NCI-H2029 treated with DMSO at 0.1 percent for 48 hours (cell line): Measurements from ENCODE around the gene BLVRB.
"Not testable (repeated sequence)": the region's sequence is repeated elsewhere in the genome, so short reads cannot be mapped to it uniquely, and the experiment has no call there.

Source experiments
- DNase-seq: peaks from one replicate; lab custom pipeline; 2025; lab: John Stamatoyannopoulos, UW

Gene BLVRB

GRCh38 chr19:40449506-40449905, 16.0 kb downstream of the BLVRB start:
- DNase-seq, result no peak

- DNase-seq, result no peak
These were observed 19.2 kb downstream of the BLVRB start for GRCh38 chr19:40446263-40446784.

DNA sequence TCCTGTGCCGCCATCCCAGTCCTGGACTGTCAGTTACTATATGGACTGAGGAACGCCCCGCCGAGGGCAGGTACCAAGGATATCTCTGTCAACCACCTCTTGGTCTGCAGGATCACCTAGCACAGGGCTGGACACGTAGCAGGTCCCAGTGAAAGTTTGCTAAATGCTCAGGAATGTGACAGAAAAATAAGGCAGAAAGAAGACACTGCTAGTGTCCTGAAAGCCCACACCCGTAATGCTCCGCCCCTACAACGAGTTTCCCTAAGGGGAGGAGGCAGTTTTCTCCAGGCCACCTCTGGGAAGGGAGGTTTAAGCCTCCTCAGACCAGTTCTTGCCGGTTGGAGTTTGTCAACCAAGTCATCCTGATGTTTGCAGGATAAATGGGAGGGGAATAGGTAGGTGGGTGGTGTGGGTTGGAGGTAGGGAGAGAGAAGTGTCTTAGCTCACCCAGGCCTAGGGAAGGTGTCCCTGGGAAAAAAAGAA, 19.7 kb downstream of the BLVRB start:
- no peak for DNase-seq

DNA sequence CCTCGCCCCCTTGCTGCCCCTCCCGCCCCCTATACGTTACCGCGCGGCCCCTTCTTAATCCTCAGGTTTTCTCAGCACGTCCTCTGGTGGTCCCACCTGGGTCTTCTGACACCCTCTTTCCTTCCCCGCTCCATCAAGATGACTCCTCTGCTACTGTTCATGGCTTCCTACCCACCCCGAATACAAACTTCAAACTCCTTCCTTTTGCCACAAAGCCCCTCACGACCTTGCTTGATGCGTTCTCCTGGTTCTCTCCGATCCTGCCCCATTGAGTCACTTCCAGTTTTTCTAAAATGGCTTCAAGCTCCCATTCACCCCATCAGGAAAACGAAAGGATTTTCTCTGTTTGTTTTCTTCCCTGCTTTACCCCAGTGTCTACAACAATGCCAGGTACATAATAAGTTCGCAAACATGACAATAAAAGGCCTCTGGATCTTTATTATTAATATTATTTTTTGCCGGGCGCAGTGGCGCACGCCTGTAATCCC, 20.7 kb downstream of the BLVRB start:
- DNase-seq, result peak; percentile 69

DNA sequence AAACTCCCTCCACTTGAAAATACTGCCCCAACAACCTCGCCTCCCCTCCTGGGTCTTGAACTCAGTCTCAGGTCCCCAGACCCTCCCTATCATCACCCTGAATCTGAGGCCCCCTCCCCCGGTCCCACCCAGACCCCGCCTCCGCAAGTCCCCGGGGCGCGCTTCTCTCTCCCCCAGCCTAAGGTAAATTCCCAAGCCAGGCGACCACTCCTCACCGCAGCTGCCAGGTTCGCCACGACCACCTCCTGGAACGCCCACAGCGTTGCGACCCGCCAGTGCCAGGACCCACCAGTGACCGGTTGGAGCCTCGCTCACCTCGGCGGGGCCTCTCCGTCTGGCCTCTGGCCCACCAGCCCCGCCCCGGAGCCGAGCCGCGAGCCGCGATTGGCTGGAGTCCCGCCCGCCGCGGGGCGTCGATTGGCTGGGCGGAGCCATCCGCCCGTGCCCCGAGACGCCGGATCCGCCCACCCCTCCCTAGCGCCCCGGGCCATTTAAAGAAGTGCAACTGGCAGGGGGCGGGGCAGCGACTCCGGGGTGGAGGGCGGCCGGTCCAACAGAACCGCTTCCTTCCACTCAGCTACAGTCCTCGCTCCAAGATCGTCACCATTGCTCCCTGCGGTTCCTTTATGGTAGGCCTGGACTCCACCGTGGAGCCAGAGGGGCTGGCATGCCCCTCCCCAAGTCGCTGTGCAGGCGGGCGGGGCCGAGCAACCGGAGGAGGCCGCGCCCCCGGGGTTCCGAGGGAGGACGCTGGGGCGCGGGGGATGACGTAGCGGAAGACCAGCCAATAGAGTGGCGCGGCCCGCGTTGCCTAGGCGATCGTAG, 21.3 kb downstream of the BLVRB start, which contains the start of gene SERTAD3:
Gene SERTAD3, minus strand, starts transcription at position 336 of the 825 bp plus-strand sequence. CDS start 2,255 bp downstream, outside the sequence.
- peak; percentile 96 for DNase-seq

DNA sequence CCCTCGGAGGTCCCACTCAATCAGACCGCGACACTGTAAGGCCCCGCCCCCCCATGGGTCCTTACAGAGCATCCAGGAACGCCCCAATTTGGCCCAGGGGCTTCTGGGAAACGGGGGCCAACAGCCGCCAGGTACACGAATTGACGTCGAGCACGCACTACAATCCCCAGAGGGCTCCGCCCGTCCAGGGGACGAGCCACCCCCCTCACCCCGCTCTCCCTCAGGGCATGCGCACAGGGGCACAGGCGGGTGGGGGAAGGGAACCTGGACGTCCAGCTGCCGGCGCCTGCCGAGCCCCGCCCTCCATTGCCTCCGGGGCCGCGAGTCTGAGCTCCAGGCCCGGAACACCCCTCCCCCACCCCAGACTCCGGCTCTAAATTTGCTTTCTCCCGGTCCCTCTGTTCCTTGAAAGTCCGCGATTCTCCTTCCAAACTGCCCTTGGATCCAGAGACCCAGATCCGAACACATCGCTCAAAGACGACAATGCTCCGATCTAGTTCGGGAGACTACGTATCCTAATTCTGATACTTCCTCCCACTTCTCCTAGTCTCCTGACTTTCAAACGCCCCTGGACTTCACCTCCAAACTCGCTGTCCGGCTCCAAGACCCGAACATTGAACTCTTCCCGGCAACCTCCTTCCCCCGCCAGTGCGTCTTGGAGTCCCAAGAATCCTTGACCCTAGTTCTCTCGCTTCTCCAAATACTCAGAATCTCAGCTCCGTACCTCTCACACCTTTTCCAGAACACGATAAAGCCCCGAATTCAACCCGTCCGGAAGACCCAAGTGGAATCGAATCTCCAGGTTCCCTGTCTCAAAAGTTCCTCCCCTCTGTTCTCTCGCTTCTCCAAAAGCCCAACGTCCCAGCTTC, 22.2 kb downstream of the BLVRB start:
- peak; percentile 95 for DNase-seq

GRCh38 chr19:40442328-40443130, 23.0 kb downstream of the BLVRB start:
- DNase-seq, result no peak

- no peak for DNase-seq
These were observed 23.8 kb downstream of the BLVRB start for GRCh38 chr19:40441719-40442253.

DNA sequence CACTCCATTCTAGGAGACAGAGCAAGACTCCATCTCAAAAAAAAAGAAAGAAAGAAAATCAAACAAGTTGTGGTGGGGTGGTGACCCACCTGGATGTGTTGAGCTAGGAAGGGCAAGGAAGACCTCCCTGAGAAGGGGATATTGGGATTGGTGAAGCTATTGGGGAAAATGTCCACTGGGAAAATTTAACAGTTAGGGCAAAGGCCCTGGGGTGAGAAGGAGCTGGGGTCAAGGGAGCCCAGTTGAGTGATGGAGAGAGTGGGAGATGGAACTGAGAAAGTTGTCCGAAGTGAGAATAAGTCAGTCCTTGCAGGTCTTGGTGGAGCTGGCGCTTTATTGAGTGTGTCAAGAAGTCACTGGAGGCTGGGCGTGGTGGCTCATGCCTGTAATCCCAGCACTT, 27.3 kb downstream of the BLVRB start:
- no peak for DNase-seq

GRCh38 chr19:40433391-40434216, 31.9 kb downstream of the BLVRB start:
- peak; percentile 62 for DNase-seq

DNA sequence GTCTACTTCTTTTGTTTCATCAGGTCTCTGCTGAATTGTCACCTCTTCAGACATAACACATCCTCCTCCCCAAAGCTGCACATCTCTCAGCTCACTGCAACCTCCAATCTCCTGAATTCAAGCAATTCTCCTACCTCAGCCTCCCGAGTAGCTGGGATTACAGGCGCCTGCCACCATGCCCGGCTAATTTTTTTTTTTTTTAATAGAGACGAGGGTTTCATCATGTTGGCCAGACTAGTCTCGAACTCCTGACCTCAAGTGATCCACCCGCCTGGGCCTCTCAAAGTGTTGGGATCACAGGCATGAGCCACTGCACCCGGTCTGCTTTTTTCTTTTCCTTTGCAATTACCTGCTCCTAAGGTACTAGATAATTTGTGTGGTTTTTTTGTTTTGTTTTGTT, 32.8 kb downstream of the BLVRB start:
- DNase-seq, result not testable (repeated sequence)

GRCh38 chr19:40431698-40432097, 33.8 kb downstream of the BLVRB start:
- DNase-seq, result no peak

GRCh38 chr19:40430242-40430641, 35.3 kb downstream of the BLVRB start:
- DNase-seq, result not testable (repeated sequence)

GRCh38 chr19:40428197-40428596, 37.3 kb downstream of the BLVRB start:
- DNase-seq, result not testable (repeated sequence)

DNA sequence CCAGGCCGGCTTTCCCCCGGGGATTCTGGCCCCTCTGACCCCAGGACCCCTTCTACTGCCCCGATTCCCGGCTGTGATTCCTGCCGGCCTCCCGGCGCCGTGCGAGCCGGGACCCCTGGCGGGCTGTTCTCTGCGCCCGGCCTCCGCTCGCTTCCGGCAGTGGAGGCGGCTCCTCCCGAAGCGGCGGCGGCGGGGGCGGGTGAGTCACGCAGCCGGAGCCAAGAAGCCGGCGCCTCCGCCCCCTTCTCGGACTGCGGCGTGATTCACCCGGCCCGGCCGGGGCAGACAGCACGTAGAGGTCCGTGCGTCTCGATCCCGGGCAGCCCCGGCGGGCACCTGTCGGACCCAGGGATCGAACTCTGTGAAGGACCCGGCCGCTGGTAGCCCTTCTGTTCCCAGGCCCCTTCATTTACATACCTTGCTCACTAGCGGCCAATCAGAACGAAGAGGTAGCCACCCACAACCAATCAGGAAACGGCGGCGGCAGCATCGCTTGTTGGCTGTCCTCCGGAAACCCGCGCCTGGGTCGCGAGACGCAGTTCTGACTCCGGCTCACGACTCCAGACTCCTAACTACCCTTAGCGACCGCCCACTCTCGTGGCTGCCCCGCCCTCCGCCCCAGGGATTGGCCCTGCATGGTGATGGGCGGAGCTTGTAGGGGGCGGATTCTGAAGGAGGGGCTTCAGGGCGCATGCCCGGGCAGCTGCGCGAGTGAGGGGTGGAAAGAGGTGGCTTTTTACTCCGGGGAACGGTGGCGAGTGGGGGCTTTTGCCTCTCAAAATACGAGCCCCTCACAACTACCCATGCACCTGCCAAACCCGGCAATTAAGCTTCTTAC, 39.9 kb downstream of the BLVRB start, which contains the start of gene SERTAD1:
Gene SERTAD1, minus strand, starts transcription at position 543 of the 838 bp plus-strand sequence. CDS start 2,446 bp downstream, outside the sequence.
- DNase-seq, result peak; percentile 98

DNA sequence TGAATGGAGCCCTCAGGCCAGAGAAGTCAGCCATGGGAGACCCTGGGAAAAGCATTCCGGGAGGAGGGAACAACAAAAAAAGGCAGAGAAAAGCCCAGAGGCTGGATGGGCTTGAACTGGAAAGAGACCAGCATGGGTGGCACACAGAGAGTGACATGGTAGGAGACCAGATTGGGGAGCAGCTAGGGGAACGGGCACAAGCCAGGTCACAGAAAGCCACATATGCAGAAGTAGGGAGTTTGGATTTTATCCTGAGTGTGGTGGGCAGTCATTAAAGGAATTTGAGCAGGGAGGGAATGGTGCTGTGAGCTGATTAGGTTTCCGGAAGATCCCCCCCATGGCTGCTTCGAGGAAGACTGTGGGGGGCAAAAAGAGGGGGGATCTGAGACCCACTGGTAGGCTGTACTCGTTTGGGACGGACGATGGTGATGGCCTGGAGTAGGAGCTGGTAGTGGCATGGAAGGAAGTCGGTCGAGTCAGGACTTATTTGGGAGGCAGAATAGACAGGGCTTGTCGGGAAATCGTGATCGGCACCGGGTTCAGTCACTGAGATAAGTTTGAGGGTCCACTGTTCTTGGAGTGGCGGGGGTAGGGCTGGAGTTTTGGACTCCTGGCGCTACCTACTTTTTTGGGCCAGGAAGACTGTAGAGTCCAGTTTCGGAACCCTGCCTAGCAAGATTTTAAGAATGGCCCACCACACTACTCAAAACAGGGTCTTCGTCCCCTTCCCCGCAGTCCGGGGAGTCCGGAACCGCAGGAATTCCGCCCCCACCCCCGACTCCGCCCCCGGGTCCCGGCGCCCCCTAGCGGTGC, 40.7 kb downstream of the BLVRB start:
- no peak for DNase-seq

GRCh38 chr19:40423938-40424337, 41.6 kb downstream of the BLVRB start:
- DNase-seq, result no peak
